NT2/D1 (cell line): ENCODE results near the gene HOXC12.
A peak's percentile ranks its signal among the peaks of the same experiment; 100 is the strongest.

ENCODE experiments used
- SUZ12 ChIP-seq: IDR thresholded peaks from 2 replicates; pipeline ENCODE4 v1.6.1; 2011; ENCODE audit not compliant: insufficient read length, insufficient read depth; ENCODE audit errors: extremely low read depth
- YY1 ChIP-seq: IDR thresholded peaks from 2 replicates; pipeline ENCODE4 v1.6.1; 2011; ENCODE audit not compliant: insufficient read length, insufficient read depth
- ZNF274 ChIP-seq: IDR thresholded peaks from 2 replicates; pipeline ENCODE4 v1.6.1; 2011; ENCODE audit warnings: mild to moderate bottlenecking, low read depth, low read length

DNA sequence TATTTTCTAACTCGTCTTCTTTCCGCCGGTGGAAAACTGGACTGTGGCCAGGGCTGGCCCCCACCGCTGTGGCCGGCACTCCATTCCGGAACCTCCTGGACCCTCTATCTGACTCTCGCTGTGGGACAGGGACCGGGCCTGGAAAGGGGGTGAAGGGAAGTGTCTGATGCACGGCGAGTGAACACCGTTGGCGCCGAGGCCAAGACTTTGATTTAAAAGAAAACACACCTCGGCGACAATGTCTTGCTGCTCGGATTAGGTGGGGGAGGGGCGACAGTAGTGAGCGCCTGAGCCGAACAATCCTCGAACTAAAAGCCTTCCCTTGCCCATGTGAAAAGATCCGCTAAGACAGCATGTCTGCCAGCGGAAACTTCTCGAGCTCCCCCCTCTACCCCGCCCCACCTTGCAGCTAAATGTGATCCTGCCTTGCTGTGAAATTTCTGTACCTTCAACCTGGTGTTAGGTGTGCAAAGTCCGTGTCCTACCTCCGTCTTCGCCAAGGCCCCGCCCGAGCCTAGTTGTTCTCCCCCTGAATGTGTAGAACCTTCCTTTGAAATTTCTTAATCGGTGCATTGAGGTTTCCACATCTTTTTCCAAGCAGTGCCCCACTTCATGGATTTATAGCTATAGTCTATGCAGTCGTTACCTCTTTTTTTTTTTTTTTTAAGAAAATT lies 20.9 kb downstream of the HOXC12 start:
- no peak for TF ChIP-seq ZNF274
- no peak for TF ChIP-seq YY1
- peak; percentile 63 for TF ChIP-seq SUZ12
